Dedifferentiated amniotic fluid mesenchymal stem cell (primary cell): Measurements from ENCODE around the gene ZNF177.
"Not testable (repeated sequence)": the region's sequence is repeated elsewhere in the genome, so short reads cannot be mapped to it uniquely, and the experiment has no call there.

ENCODE experiments used
- DNase-seq: peaks from one replicate; pipeline ENCODE4 v3.0.0-alpha.2; 2016; ENCODE audit errors: extremely low spot score

Gene ZNF177

DNA sequence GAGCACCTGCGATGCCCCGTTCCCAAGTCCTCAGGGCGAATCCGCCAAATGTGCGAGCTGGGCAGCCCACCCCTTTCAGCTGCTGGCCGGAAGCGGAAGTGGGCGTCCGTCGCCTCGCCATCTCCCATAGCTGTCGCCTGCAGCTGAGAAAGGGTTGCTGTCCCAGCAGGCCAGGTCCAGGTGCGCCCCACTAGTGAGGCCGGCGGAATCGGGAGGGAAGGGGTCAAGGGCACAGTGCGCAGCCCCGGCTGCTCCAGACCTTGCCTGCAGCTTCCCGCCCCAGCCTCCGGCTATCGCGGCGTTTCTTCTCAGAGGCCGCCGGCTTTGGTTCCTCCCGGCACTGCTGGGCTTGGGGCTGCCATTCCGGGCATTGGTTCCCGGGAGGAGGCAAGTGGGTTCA, at the start of gene ZNF177:
Gene ZNF177, plus strand, starts transcription at position 109 of the 400 bp plus-strand sequence. CDS start 15,299 bp downstream, outside the sequence.
- no peak for DNase-seq

GRCh38 chr19:9313756-9314155, 49.1 kb upstream of the ZNF177 start:
- DNase-seq, result no peak

- DNase-seq, result no peak
These were observed 41.5 kb upstream of the ZNF177 start for GRCh38 chr19:9321338-9321737.

- not testable (repeated sequence) for DNase-seq
These were observed 41.1 kb upstream of the ZNF177 start for GRCh38 chr19:9321756-9322155.

DNA sequence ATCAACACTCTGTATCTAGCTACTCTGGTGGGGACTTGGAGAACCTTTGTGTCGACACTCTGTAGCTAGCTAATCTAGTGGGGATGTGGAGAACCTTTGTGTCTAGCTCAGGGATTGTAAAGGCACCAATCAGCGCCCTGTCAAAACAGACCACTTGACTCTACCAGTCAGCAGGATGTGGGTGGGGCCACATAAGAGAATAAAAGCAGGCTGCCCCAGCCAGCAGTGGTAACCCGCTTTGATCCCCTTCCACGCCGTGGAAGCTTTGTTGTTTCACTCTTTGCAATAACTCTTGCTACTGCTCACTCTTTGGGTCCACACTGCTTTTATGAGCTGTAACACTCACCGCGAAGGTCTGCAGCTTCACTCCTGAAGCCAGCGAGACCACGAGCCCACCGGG, 40.6 kb upstream of the ZNF177 start:
- DNase-seq, result not testable (repeated sequence)

DNA sequence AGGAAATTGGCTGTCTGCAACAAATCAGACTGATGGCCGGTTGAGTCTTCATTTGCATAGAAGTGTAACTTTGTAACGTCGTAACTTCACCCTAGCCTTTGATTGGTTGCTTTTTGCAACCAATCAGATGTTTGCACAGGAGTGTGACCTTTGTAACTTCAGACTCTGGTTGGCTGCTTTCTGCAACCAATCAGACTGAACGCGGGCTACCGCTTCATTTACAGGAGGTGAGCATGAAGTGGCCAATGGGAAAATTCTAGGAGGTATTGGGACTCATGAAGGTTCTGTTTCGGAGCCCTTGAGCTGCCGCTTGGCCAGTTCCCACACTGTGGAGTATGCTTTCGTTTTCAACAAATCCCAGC, 39.3 kb upstream of the ZNF177 start:
- DNase-seq, result peak; percentile 64

DNA sequence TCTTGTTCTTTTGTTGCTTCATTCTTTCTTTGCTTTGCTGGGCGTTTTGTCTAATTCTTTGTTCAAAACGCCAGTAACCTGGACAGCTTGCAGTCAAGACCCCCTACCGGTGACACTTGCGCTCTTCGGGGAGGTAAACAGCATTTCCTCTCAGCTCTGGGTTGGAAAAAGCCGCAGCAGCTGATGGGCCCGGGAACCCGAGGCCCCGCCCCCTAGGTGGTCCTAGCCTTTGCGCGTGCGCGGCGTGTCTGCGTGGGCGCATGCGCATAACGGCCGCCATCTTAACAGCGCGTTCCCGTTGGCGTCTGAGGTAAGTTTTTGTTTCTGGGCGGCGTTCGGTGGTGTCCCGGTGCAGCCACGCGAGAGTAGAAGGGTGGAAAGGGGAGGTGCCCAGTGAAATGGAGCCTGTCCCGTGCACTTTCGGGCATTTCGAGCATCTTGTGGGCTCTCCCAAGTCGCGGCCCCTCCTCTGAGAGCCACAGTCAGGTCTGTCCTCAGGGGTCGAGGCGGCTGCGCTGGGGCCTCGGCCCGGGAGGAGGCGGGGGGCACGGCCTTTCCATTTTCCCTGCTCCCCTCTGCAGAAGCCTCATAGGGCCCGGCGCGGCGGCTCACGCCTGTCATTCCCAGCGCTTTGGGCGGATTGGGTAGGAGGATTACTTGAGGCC, 38.8 kb upstream of the ZNF177 start, which contains the start of gene ZNF559:
Gene ZNF559, plus strand, starts transcription at position 261 of the 665 bp plus-strand sequence. CDS start 14,371 bp downstream, outside the sequence.
- DNase-seq, result peak; percentile 96

DNA sequence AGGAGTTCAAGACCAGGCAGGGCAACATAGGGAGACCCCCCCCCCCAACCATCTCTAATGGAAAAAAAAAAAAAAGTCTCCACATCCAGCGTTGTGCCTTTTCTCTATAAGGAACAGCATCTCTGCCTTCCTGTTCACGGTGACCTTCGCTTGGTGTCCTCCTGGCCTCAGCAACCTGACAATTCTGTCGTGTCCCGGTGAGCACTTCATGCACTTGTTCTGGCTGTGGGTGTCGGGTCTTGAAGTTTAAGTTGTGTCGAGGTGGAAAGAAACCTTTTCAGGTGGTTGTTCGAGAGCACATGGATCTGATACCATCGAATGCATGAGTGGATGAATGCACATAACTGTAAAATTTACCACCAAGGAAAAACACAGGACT, 38.2 kb upstream of the ZNF177 start:
- no peak for DNase-seq

GRCh38 chr19:9329999-9330398, 32.8 kb upstream of the ZNF177 start:
- DNase-seq, result no peak

GRCh38 chr19:9342610-9343304, 20.1 kb upstream of the ZNF177 start:
- DNase-seq, result no peak

- DNase-seq, result no peak
These were observed 17.8 kb upstream of the ZNF177 start for GRCh38 chr19:9345005-9345404.

DNA sequence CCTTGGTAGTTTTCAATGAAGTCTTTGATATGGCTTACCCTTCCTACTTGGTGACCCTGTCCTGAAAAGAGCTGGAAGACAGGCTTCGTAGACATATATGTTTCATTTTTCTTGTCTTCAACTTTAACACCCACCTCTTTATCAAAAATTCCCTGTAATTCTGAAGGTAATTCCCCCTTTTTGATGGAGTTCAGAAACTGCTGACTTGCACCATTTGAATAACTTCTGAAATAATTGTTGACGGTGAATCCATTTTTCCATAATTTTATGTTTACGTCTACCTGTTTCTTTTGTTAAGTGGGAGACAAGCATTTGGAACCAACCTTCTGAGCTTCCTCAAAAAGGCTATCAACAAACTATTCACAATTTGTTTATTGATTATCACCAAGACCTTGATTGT, 14.6 kb upstream of the ZNF177 start:
- no peak for DNase-seq

GRCh38 chr19:9348671-9349070, 14.1 kb upstream of the ZNF177 start:
- DNase-seq, result no peak

- DNase-seq, result no peak
These were observed 10.3 kb upstream of the ZNF177 start for GRCh38 chr19:9352505-9352904.

DNA sequence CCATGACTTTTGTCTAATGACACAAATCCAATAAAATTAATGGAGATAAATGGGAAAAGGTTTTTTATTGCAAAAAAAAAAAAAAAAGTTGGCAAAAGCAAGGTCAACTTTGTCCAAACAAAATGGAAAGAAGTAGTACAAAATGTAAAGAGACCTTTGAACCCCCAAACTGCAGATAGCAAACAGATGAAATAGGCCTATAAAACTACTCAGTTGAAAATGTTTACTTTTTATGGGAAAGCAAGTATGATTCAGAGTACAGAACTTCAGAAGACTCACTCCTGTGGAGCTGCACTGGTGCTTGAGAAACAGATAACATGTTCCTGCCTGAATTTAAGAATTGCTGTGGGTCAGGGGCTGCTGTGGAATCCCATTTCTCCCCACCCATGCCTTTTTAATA, 9.8 kb upstream of the ZNF177 start:
- no peak for DNase-seq

GRCh38 chr19:9354651-9355050, 8.2 kb upstream of the ZNF177 start:
- DNase-seq, result no peak

DNA sequence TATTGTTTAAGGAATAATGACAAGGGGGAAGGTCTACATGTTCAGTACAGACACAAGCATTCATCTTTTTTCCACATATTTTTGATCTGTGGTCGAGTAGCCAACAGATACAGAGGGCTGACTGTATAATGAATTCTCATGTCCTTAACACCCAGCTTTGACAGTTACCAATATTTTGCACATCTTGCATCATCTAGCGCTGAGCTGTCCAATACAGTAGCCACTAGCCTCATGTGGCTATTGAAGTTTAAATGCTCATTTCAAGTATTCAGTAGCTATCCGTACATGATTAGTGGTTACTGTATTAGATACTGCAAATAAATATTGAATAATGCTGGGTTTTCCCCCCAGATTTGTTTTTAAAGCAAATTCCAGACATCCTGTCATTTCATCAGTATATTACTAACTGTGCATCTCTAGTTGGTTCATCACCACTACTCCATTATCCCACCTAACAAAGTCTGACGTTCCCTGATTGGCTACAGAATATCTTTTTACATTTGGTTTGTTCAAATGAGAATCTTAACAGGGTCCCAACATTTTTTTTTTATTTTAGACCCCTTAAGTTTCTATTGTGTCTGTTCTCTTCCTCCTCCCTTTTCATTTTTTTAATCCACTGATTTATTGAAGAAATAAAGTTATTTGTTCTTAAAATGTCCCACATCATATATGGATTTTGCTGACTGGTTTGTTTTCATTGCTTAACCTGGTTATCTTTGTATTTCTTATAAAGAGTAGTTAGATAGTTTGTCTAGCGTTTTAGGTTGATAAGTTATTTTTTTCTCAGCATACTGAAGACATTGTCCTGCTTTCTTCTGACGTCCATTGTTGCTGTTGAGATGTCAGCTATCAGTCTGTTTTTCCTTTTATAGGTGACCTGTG, 8.2 kb downstream of the ZNF177 start:
- no peak for DNase-seq

DNA sequence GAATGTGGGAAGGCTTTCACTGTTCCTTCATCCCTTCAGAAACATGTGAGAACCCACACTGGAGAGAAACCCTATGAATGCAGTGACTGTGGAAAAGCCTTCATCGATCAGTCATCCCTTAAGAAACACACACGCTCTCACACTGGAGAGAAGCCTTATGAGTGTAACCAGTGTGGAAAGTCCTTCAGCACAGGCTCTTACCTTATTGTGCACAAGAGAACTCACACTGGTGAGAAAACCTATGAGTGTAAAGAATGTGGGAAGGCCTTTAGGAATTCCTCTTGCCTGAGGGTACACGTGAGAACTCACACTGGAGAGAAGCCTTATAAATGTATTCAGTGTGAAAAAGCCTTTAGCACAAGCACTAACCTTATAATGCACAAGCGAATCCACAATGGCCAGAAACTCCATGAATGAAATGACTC, 18.6 kb downstream of the ZNF177 start:
- no peak for DNase-seq

- DNase-seq, result peak; percentile 84
These were observed 44.1 kb downstream of the ZNF177 start for GRCh38 chr19:9406798-9407352.

- no peak for DNase-seq
These were observed 45.0 kb downstream of the ZNF177 start for GRCh38 chr19:9407827-9408226.

- DNase-seq, result no peak
These were observed 50.6 kb downstream of the ZNF177 start for GRCh38 chr19:9413240-9413954.
